Testis (tissue), 2 donors: ENCODE data around the gene ATP2B2.

Experiments used
- POLR2A ChIP-seq: fragments of 450-650 bp; IDR thresholded peaks from one replicate; pipeline ENCODE4 v1.6.1; 2017; ENCODE audit warnings: antibody characterized with exemption, mild to moderate bottlenecking, moderate library complexity
- TF ChIP-seq, protein P1 (sequence below), 3 experiments: fragments of 450-650 bp in 2 of 3; fragments of 200-600 bp in 1 of 3; sonication (generic) in 1 of 3; IDR thresholded peaks; one replicate each; pipeline ENCODE4 v1.5.1; 2016 to 2019; ENCODE audit warnings: antibody characterized with exemption in 3 of 3, mild to moderate bottlenecking in 2 of 3, moderate library complexity in 1 of 3

- TF ChIP-seq, protein P1, sequence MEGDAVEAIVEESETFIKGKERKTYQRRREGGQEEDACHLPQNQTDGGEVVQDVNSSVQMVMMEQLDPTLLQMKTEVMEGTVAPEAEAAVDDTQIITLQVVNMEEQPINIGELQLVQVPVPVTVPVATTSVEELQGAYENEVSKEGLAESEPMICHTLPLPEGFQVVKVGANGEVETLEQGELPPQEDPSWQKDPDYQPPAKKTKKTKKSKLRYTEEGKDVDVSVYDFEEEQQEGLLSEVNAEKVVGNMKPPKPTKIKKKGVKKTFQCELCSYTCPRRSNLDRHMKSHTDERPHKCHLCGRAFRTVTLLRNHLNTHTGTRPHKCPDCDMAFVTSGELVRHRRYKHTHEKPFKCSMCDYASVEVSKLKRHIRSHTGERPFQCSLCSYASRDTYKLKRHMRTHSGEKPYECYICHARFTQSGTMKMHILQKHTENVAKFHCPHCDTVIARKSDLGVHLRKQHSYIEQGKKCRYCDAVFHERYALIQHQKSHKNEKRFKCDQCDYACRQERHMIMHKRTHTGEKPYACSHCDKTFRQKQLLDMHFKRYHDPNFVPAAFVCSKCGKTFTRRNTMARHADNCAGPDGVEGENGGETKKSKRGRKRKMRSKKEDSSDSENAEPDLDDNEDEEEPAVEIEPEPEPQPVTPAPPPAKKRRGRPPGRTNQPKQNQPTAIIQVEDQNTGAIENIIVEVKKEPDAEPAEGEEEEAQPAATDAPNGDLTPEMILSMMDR (IDR thresholded peaks at IDR 0.05) = no peak
- no peak for TF ChIP-seq POLR2A
Measured at GRCh38 chr3:10280571-10280970, 224.8 kb downstream of the ATP2B2 start.
